HG02588 (cell line): Measurements from ENCODE around the gene CAMKK1.

Experiments
- ATAC-seq: cut with Tn5 transposase; IDR thresholded peaks from one replicate; pipeline ENCODE4 v1.9.1; 2021; ENCODE audit warnings: mild to moderate bottlenecking, moderate library complexity; ENCODE audit not compliant: unreplicated experiment

The CAMKK1 gene

GRCh38 chr17:3815122-3815521 lies 77.7 kb downstream of the CAMKK1 start:
- no peak for ATAC-seq

- ATAC-seq = no peak
Observed at GRCh38 chr17:3814361-3814760, 78.5 kb downstream of the CAMKK1 start.

- ATAC-seq = no peak
Observed at GRCh38 chr17:3813171-3813570, 79.7 kb downstream of the CAMKK1 start.

GRCh38 chr17:3812771-3813170 lies 80.1 kb downstream of the CAMKK1 start:
- no peak for ATAC-seq

GRCh38 chr17:3812284-3812683 lies 80.6 kb downstream of the CAMKK1 start:
- no peak for ATAC-seq
